ENCODE measurements around the gene FBXL7. TPM values are rescaled to one million over a fixed set of nuclear protein-coding genes. Genes with fewer than 3 reads are reported as not detected.

FBXL7 gene
- total RNA-seq, 1 experiment from 2014 or later: not detected

- ATAC-seq (no peak), DNase-seq (ENCODE audit: low read depth, low spot score) (no peak)
- CTCF ChIA-PET: no interaction called here
- no peak for TF ChIP-seq SIN3A (IDR thresholded peaks at IDR 0.05; ENCODE audit: borderline replicate concordance, insufficient read depth, low read depth, low read length)
- TF ChIP-seq, protein P1, sequence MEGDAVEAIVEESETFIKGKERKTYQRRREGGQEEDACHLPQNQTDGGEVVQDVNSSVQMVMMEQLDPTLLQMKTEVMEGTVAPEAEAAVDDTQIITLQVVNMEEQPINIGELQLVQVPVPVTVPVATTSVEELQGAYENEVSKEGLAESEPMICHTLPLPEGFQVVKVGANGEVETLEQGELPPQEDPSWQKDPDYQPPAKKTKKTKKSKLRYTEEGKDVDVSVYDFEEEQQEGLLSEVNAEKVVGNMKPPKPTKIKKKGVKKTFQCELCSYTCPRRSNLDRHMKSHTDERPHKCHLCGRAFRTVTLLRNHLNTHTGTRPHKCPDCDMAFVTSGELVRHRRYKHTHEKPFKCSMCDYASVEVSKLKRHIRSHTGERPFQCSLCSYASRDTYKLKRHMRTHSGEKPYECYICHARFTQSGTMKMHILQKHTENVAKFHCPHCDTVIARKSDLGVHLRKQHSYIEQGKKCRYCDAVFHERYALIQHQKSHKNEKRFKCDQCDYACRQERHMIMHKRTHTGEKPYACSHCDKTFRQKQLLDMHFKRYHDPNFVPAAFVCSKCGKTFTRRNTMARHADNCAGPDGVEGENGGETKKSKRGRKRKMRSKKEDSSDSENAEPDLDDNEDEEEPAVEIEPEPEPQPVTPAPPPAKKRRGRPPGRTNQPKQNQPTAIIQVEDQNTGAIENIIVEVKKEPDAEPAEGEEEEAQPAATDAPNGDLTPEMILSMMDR (IDR thresholded peaks at IDR 0.05): no peak
- TF ChIP-seq, protein P2, sequence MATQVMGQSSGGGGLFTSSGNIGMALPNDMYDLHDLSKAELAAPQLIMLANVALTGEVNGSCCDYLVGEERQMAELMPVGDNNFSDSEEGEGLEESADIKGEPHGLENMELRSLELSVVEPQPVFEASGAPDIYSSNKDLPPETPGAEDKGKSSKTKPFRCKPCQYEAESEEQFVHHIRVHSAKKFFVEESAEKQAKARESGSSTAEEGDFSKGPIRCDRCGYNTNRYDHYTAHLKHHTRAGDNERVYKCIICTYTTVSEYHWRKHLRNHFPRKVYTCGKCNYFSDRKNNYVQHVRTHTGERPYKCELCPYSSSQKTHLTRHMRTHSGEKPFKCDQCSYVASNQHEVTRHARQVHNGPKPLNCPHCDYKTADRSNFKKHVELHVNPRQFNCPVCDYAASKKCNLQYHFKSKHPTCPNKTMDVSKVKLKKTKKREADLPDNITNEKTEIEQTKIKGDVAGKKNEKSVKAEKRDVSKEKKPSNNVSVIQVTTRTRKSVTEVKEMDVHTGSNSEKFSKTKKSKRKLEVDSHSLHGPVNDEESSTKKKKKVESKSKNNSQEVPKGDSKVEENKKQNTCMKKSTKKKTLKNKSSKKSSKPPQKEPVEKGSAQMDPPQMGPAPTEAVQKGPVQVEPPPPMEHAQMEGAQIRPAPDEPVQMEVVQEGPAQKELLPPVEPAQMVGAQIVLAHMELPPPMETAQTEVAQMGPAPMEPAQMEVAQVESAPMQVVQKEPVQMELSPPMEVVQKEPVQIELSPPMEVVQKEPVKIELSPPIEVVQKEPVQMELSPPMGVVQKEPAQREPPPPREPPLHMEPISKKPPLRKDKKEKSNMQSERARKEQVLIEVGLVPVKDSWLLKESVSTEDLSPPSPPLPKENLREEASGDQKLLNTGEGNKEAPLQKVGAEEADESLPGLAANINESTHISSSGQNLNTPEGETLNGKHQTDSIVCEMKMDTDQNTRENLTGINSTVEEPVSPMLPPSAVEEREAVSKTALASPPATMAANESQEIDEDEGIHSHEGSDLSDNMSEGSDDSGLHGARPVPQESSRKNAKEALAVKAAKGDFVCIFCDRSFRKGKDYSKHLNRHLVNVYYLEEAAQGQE (IDR thresholded peaks at IDR 0.05; ENCODE audit: insufficient read depth in 1 of 2, low read depth in 2 of 2, low read length in 1 of 2): no peak
- TF ChIP-seq POLR2AphosphoS5 (IDR thresholded peaks at IDR 0.05; ENCODE audit: low read depth, low read length): no peak
- TF ChIP-seq TCF7L2 (IDR thresholded peaks at IDR 0.05; ENCODE audit: low read depth, low read length): no peak
- Histone ChIP-seq H3K4me1 (ENCODE audit: control insufficient read depth, insufficient read depth, low read length) (no peaks in the 10 kb centered on the region), H3K9me3 (ENCODE audit: control insufficient read depth, insufficient read depth, low read depth, low read length) (no peaks in the 10 kb centered on the region), H3K27ac (ENCODE audit: low read length) (no peak overlapping the region), H3K36me3 (ENCODE audit: control insufficient read depth, insufficient read depth, low read length) (no peaks in the 10 kb centered on the region), H3K4me3 (ENCODE audit: low read depth in 2 of 2, low read length in 2 of 2) (no peak overlapping the region), H3K27me3 (ENCODE audit: control insufficient read depth, insufficient read depth, low read length) (no peaks in the 10 kb centered on the region)
- BruUV-seq (replicated peaks): no TSS peak
- intact Hi-C loops (cut with micrococcal nuclease; ENCODE audit: unreplicated experiment) (no loop called here), in situ Hi-C loops (cut with HindIII; ENCODE audit: low pct_unique_long_range_greater_than_20kb, low sequenced_read_pairs) (no loop called here)
- POLR2A ChIA-PET: no interaction called here
Measured at GRCh38 chr5:15835514-15835913, 335.5 kb downstream of the FBXL7 start.

DNA sequence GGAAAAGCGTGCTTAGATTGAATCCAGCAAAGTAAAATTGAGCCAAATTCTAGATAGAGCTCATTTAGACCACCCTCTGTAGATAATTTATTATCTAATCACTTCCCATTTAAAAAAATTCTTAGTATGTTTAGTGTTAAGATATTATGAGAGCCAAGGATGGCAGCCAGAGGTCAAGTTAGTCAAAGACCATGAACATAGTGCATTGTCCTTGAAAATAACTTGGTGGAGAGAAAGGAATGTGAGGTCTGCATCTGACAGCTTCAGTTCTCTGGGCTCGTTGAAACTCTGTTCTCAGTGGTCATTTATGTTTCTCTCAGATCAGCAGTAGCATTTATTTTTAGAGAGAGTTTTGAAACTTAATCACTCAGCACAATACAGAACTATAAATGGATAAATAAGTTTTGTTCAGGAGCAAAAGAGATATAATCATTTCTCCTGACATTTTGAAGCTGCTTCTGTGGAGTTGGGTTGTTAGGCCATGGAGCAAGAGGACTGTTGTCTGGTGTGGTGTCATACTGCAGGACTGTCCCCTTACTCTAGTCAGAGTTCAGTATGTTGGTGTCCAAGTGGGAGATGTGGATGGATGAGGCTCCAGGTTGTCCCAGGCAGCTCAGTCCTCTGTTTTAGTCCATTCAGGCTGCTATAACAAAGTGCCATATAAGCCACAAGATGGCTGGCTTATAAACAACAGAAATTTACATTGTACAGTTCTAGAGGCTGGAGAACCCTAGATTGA lies 337.7 kb downstream of the FBXL7 start:
- intact Hi-C loops (cut with micrococcal nuclease; ENCODE audit: unreplicated experiment) (no loop called here), in situ Hi-C loops (cut with HindIII; ENCODE audit: low pct_unique_long_range_greater_than_20kb, low sequenced_read_pairs) (no loop called here)
- BruUV-seq (replicated peaks): no TSS peak
- H3K27me3 ChIP-seq (ENCODE audit: control insufficient read depth, insufficient read depth, low read length): no peaks in the 10 kb centered on the region
- no peak for DNase-seq (ENCODE audit: low read depth, low spot score)
- no peak overlapping the region for H3K4me3 ChIP-seq (ENCODE audit: low read depth in 2 of 2, low read length in 2 of 2)
- H3K9me3 ChIP-seq (ENCODE audit: control insufficient read depth, insufficient read depth, low read depth, low read length): no peaks in the 10 kb centered on the region
- ChIA-PET POLR2A (no interaction called here), CTCF (no interaction called here)
- H3K27ac ChIP-seq (ENCODE audit: low read length): no peak overlapping the region
- H3K4me1 ChIP-seq (ENCODE audit: control insufficient read depth, insufficient read depth, low read length): no peaks in the 10 kb centered on the region
- ATAC-seq: no peak
- H3K36me3 ChIP-seq (ENCODE audit: control insufficient read depth, insufficient read depth, low read length): no peaks in the 10 kb centered on the region
- TF ChIP-seq SIN3A (IDR thresholded peaks at IDR 0.05; ENCODE audit: borderline replicate concordance, insufficient read depth, low read depth, low read length): no peak
- TF ChIP-seq POLR2AphosphoS5 (IDR thresholded peaks at IDR 0.05; ENCODE audit: low read depth, low read length): no peak
- TF ChIP-seq TCF7L2 (IDR thresholded peaks at IDR 0.05; ENCODE audit: low read depth, low read length): no peak
- TF ChIP-seq, protein P2 (IDR thresholded peaks at IDR 0.05; ENCODE audit: insufficient read depth in 1 of 2, low read depth in 2 of 2, low read length in 1 of 2): no peak
- TF ChIP-seq, protein P1 (IDR thresholded peaks at IDR 0.05): no peak

Data from Panc1 (cell line).